CD4-positive, alpha-beta memory T cell (primary cell): ENCODE measurements around the gene MLN. TPM values are rescaled to one million over a fixed set of nuclear protein-coding genes. Genes with fewer than 3 reads are reported as not detected.
A peak's percentile ranks its signal among the peaks of the same experiment; 100 is the strongest.

ENCODE experiments used
- CTCF ChIA-PET: fragments of 350-600 bp; sonication (Branson Sonifier 250); formaldehyde crosslinking; loops from one replicate; lab custom pipeline; 2021; ENCODE audit warnings: inconsistent platforms; ENCODE audit not compliant: partially characterized antibody; lab: Charles Lee
- POLR2A ChIA-PET: fragments of 350-600 bp; sonication (Branson Sonifier 250); formaldehyde crosslinking; loops from one replicate; lab custom pipeline; 2021; ENCODE audit not compliant: partially characterized antibody; lab: Charles Lee
- DNase-seq, 5 donors: peaks; one replicate each; pipeline versions ENCODE4 v3.0.0 to v3.0.0-alpha.2; 2020 to 2022; ENCODE audit warnings: mixed read lengths in 1 of 5
- H3K27ac ChIP-seq: one replicate; pipeline ENCODE4 v1.7.0; 2013; ENCODE audit warnings: low read depth, low read length
- H3K27me3 ChIP-seq: 2 replicates; pipeline ENCODE4 v1.7.0; 2013; ENCODE audit warnings: mild to moderate bottlenecking, low read length, moderate library complexity; ENCODE audit not compliant: insufficient read depth
- H3K36me3 ChIP-seq: 2 replicates; pipeline ENCODE4 v1.7.0; 2013; ENCODE audit warnings: mild to moderate bottlenecking, low read length, moderate library complexity; ENCODE audit not compliant: insufficient read depth
- H3K4me1 ChIP-seq: 2 replicates; pipeline ENCODE4 v1.7.0; 2013; ENCODE audit warnings: mild to moderate bottlenecking, low read length, moderate library complexity; ENCODE audit not compliant: insufficient read depth
- H3K4me3 ChIP-seq, 2 donors: one replicate each; pipeline ENCODE4 v1.7.0; 2013; ENCODE audit warnings: low read length in 2 of 2, mild to moderate bottlenecking in 1 of 2
- H3K9me3 ChIP-seq, 2 donors: one replicate each; pipeline ENCODE4 v1.7.0; 2013; ENCODE audit warnings: low read length in 2 of 2, control low read depth in 1 of 2; ENCODE audit not compliant: control insufficient read depth in 1 of 2
- H3K27ac Mint-ChIP-seq, 7 donors: one replicate each; pipeline ENCODE4 v1.8.0; 2020 to 2021; ENCODE audit warnings: mixed read lengths in 7 of 7, mild to moderate bottlenecking in 6 of 7, inconsistent platforms in 3 of 7, moderate library complexity in 3 of 7
- H3K27me3 Mint-ChIP-seq, 2 donors: one replicate each; pipeline ENCODE4 v1.8.0; 2020 to 2021; ENCODE audit warnings: mixed read lengths in 2 of 2
- H3K36me3 Mint-ChIP-seq, 2 donors: one replicate each; pipeline ENCODE4 v1.8.0; 2020 to 2021; ENCODE audit warnings: mixed read lengths in 2 of 2, inconsistent platforms in 1 of 2, mild to moderate bottlenecking in 1 of 2
- H3K4me1 Mint-ChIP-seq, 4 donors: one replicate each; pipeline ENCODE4 v1.8.0; 2020 to 2021; ENCODE audit warnings: mixed read lengths in 4 of 4, mild to moderate bottlenecking in 1 of 4
- H3K4me3 Mint-ChIP-seq, 8 donors: one replicate each; pipeline ENCODE4 v1.8.0; 2020 to 2021; ENCODE audit warnings: mixed read lengths in 8 of 8, mild to moderate bottlenecking in 7 of 8, moderate library complexity in 6 of 8, inconsistent platforms in 3 of 8
- H3K9me3 Mint-ChIP-seq, 8 donors: one replicate each; pipeline ENCODE4 v1.8.0; 2020 to 2021; ENCODE audit warnings: mixed read lengths in 8 of 8, mild to moderate bottlenecking in 5 of 8, inconsistent platforms in 3 of 8, moderate library complexity in 1 of 8
- intact Hi-C: fragments of 100-400 bp; cut with micrococcal nuclease; formaldehyde crosslinking; loops from one replicate; pipeline ENCODE4 v1.15.1; 2023
- polyA plus RNA-seq, 2 donors: library from polyadenylated mRNA; unstranded; fragments of 300-500 nt; fragmentation: Illumina TruSeq; gene quantifications; one replicate each; pipeline ENCODE4 v1.2.3, GENCODE V29; 2021
- total RNA-seq, 2 experiments: library from RNA; stranded (reverse); gene quantifications; one replicate each; pipeline ENCODE4 v1.2.3, GENCODE V29; 2021

MLN gene
- total and polyA plus RNA-seq, 4 experiments from 2014 or later: not detected

- Mint-ChIP-seq H3K36me3 (peaks cover 62 to 88% of the 10 kb centered on the region in 2 donors), H3K4me1 (peaks cover 8 to 20% (median 17%) of the 10 kb centered on the region in 4 donors), H3K27me3 (no peaks in the 10 kb centered on the region), H3K27ac (no peak overlapping the region), H3K9me3 (no peaks in the 10 kb centered on the region), H3K4me3 (no peak overlapping the region)
- Histone ChIP-seq H3K9me3 (no peaks in the 10 kb centered on the region), H3K27ac (no peak overlapping the region), H3K36me3 (peaks cover 96% of the 10 kb centered on the region), H3K27me3 (no peaks in the 10 kb centered on the region), H3K4me1 (peaks cover 5% of the 10 kb centered on the region), H3K4me3 (no peak overlapping the region)
- DNase-seq: no peak
- ChIA-PET POLR2A (interaction anchor here (1.2 to 5.3 kb wide), 2 partner anchors 9 to 78 kb away, joined by 3 to 35 read pairs; partner anchors contain the start of gene LEMD2), CTCF (interaction anchor here (1.4 to 2.8 kb wide), 2 partner anchors 9 to 12 kb away, joined by 6 to 9 read pairs; no protein-coding TSS in a partner anchor)
- intact Hi-C loops: no loop called here
These were observed 24.5 kb downstream of the MLN start for GRCh38 chr6:33779290-33779689.

- POLR2A ChIA-PET: interaction anchor here (1.0 to 5.3 kb wide), 3 partner anchors 10 to 129 kb away, joined by 3 to 35 read pairs (median 3); partner anchors contain the start of gene LEMD2
- no peak overlapping the region for H3K27ac ChIP-seq
- no peaks in the 10 kb centered on the region for H3K27me3 ChIP-seq
- Mint-ChIP-seq H3K36me3 (peaks cover 57 to 83% of the 10 kb centered on the region in 2 donors), H3K4me1 (peaks cover 8 to 14% (median 11%) of the 10 kb centered on the region in 4 donors), H3K27ac (no peak overlapping the region), H3K9me3 (no peaks in the 10 kb centered on the region), H3K4me3 (no peak overlapping the region), H3K27me3 (no peaks in the 10 kb centered on the region)
- H3K4me1 ChIP-seq: peaks cover under 1% of the 10 kb centered on the region
- H3K4me3 ChIP-seq: no peak overlapping the region
- peaks cover 94% of the 10 kb centered on the region for H3K36me3 ChIP-seq
- intact Hi-C loops: no loop called here
- DNase-seq: no peak
- CTCF ChIA-PET: interaction anchor here (1.6 to 2.8 kb wide), 3 partner anchors 8 to 67 kb away, joined by 4 to 9 read pairs (median 7); partner anchors contain the start of gene UQCC2
- H3K9me3 ChIP-seq: no peaks in the 10 kb centered on the region
These were observed 25.2 kb downstream of the MLN start for GRCh38 chr6:33778444-33779121.

DNA sequence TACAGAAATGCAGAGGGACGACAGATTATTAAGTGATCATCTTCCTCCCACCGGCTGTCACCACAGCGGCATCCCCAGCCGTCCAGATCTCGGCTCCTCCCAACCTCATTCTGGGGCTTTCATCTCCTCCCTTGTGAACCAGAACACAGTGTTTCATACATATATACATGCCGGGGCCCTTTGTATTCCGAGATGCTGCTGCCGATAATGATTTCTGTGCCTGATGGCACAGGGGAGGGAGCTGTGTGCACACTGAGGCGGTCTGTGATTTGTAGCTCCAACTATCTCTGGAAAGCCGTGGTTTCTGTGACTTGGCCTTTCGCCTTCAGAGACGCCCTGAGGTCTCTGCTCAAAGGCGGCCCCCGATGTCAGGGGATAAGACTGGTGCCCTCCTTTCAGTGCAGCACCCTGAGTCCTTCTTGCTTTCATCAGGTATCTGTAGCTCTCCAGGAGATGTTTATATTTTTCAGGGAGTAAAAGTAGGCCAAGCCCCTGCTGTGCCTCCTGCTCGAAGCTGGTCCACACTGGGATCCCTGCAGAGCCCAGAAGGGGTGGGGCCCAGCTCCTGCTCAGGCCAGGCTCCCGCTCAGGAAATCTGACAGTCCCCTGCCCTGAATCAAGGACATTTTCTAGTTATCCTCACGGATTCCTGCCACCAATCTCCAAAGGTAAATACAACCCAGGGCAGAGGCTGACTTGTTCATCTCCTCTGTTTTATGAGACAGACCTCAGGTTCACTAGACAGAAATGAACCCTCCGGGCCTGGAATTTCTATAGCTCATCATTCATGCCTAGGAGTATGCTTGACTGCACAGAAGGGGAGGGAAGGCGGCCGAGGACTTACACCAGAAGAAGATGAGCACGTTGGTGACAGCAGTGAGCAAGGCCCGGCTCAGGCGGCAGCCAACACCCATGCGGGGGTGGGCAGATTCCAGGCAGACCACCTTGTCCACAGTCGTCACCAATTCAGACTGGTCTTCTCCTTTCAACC, 26.1 kb downstream of the MLN start:
- H3K9me3 Mint-ChIP-seq: no peaks in the 10 kb centered on the region
- Histone ChIP-seq H3K27ac (no peak overlapping the region), H3K27me3 (no peaks in the 10 kb centered on the region), H3K4me1 (no peaks in the 10 kb centered on the region), H3K4me3 (no peak overlapping the region), H3K9me3 (no peaks in the 10 kb centered on the region), H3K36me3 (peaks cover 94% of the 10 kb centered on the region)
- DNase-seq: no peak
- peak overlapping the region in 1 of 7 donors; percentile 22 for H3K27ac Mint-ChIP-seq
- POLR2A ChIA-PET: interaction anchor here (1.0 to 5.3 kb wide), 2 partner anchors 11 to 130 kb away, joined by 3 to 35 read pairs; partner anchors contain the start of gene LEMD2
- intact Hi-C loops: no loop called here
- H3K4me3 Mint-ChIP-seq: no peak overlapping the region
- no peaks in the 10 kb centered on the region for H3K27me3 Mint-ChIP-seq
- peaks cover 9 to 12% (median 11%) of the 10 kb centered on the region in 4 donors for H3K4me1 Mint-ChIP-seq
- CTCF ChIA-PET: interaction anchor here (1.6 to 2.8 kb wide), 3 partner anchors 7 to 66 kb away, joined by 4 to 9 read pairs (median 7); partner anchors contain the start of gene UQCC2
- H3K36me3 Mint-ChIP-seq: peaks cover 50 to 81% of the 10 kb centered on the region in 2 donors

DNA sequence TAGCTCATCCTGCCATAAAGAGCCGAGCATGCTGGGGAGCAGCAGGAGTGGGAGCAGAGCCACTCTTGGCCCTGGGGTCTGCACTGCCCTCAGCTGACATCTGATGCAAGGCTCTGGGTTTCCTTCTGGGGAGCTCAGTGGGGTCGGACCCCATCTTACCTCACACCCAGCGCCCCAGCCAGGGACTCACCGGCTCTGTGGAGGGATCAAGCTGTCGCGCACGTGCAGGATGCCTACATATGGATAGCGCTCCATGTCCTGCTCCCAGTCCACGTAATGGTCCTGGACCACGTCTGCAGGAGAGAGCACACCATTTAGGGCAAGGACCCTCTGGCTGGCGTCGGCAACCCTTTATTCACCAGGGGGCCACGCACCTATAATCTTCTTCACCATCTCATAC, 27.0 kb downstream of the MLN start:
- no peak overlapping the region for H3K4me3 Mint-ChIP-seq
- peaks cover 3% of the 10 kb centered on the region for H3K4me1 ChIP-seq
- intact Hi-C loops: no loop called here
- H3K4me1 Mint-ChIP-seq: peaks cover under 1 to 12% (median 9%) of the 10 kb centered on the region in 4 donors
- H3K27me3 Mint-ChIP-seq: no peaks in the 10 kb centered on the region
- no peaks in the 10 kb centered on the region for H3K27me3 ChIP-seq
- peaks cover 43 to 78% of the 10 kb centered on the region in 2 donors for H3K36me3 Mint-ChIP-seq
- H3K36me3 ChIP-seq: peaks cover 90% of the 10 kb centered on the region
- H3K9me3 ChIP-seq: no peaks in the 10 kb centered on the region
- DNase-seq: no peak
- ChIA-PET CTCF (interaction anchor here (0.6 to 1.8 kb wide), 4 partner anchors 11 to 572 kb away, joined by 3 to 4 read pairs (median 4); partner anchors contain the start of gene UQCC2), POLR2A (interaction anchor here (0.8 to 5.3 kb wide), 2 partner anchors 10 to 11 kb away, joined by 3 to 35 read pairs; partner anchors contain the start of gene LEMD2)
- no peak overlapping the region for H3K4me3 ChIP-seq
- H3K27ac ChIP-seq: no peak overlapping the region
- no peaks in the 10 kb centered on the region for H3K9me3 Mint-ChIP-seq
- H3K27ac Mint-ChIP-seq: no peak overlapping the region

- H3K9me3 ChIP-seq: no peaks in the 10 kb centered on the region
- intact Hi-C loops: no loop called here
- H3K4me1 ChIP-seq: peaks cover 6% of the 10 kb centered on the region
- Mint-ChIP-seq H3K4me3 (no peak overlapping the region), H3K4me1 (peaks cover 7 to 15% (median 10%) of the 10 kb centered on the region in 4 donors), H3K36me3 (peaks cover 42 to 78% of the 10 kb centered on the region in 2 donors), H3K27me3 (no peaks in the 10 kb centered on the region), H3K27ac (peak overlapping the region in 1 of 7 donors; percentile 72), H3K9me3 (no peaks in the 10 kb centered on the region)
- CTCF ChIA-PET: interaction anchor here (0.8 to 1.2 kb wide), 2 partner anchors 10 to 11 kb away, joined by 3 read pairs; no protein-coding TSS in a partner anchor
- DNase-seq: no peak
- H3K27me3 ChIP-seq: no peaks in the 10 kb centered on the region
- POLR2A ChIA-PET: interaction anchor here (0.8 to 5.3 kb wide), 2 partner anchors 10 to 12 kb away, joined by 3 to 35 read pairs; partner anchors contain the start of gene LEMD2
- H3K4me3 ChIP-seq: no peak overlapping the region
- H3K27ac ChIP-seq: no peak overlapping the region
- peaks cover 86% of the 10 kb centered on the region for H3K36me3 ChIP-seq
These were observed 27.6 kb downstream of the MLN start for GRCh38 chr6:33776186-33776585.

DNA sequence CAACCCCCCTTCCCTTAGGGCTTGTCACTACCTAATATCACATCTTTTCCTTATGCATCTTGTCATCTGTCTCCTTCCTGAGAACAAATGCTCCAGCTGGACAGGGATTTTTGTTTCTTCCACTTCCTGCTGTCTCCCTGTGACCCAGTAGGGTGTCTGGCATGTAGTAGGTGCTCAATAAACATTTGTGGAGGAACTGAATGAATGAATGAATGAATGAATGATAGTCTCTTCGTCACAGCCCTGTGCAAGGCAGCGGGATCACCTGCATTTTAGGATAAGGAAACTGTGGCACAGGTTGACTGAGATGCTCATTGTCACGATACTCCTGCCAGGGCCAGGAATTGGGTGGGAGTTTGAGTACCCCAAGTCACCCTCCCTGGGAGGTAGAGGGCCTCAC, 29.0 kb downstream of the MLN start:
- ChIA-PET CTCF (no interaction called here), POLR2A (no interaction called here)
- Mint-ChIP-seq H3K4me1 (peaks cover 6 to 14% (median 10%) of the 10 kb centered on the region in 4 donors), H3K36me3 (peaks cover 30 to 67% of the 10 kb centered on the region in 2 donors), H3K4me3 (no peak overlapping the region), H3K9me3 (no peaks in the 10 kb centered on the region), H3K27ac (peak overlapping the region in 2 of 7 donors; percentile 19 to 22), H3K27me3 (no peaks in the 10 kb centered on the region)
- Histone ChIP-seq H3K4me3 (no peak overlapping the region), H3K27ac (no peak overlapping the region), H3K4me1 (peaks cover 6% of the 10 kb centered on the region), H3K9me3 (no peaks in the 10 kb centered on the region), H3K36me3 (peaks cover 72% of the 10 kb centered on the region), H3K27me3 (no peaks in the 10 kb centered on the region)
- intact Hi-C loops: no loop called here
- no peak for DNase-seq
